H1 (cell line): Measurements from ENCODE around the gene ELAVL2. TPM values are rescaled to one million over a fixed set of nuclear protein-coding genes. Genes with fewer than 3 reads are reported as not detected.

ENCODE experiments used
- CTCF ChIA-PET: fragments of 300-600 bp; sonication (Branson Sonifier 250); formaldehyde crosslinking; loops from one replicate; lab custom pipeline; 2021; ENCODE audit not compliant: partially characterized antibody; lab: Charles Lee
- POLR2A ChIA-PET: fragments of 300-600 bp; sonication (Branson Sonifier 250); formaldehyde crosslinking; loops from one replicate; lab custom pipeline; 2021; ENCODE audit warnings: inconsistent platforms; ENCODE audit not compliant: partially characterized antibody; lab: Charles Lee
- DNase-seq, 2 experiments: peaks; one replicate each; pipeline versions ENCODE4 v3.0.0 to v3.0.0-alpha.2; 2010 to 2022; ENCODE audit warnings: low spot score in 2 of 2, low read depth in 1 of 2, mixed read lengths in 1 of 2
- FAIRE-seq: peaks from 2 replicates; lab custom pipeline; 2011; peaks lifted over from hg19 to GRCh38; lab: Jason Lieb, UNC
- H2AFZ ChIP-seq: 2 replicates; pipeline ENCODE4 v1.8.1; 2012; ENCODE audit warnings: low read length, inconsistent platforms
- H2AK5ac ChIP-seq: 2 replicates; pipeline ENCODE4 v1.6.1; 2013; ENCODE audit warnings: low read depth, low read length
- H2BK120ac ChIP-seq: replicated peaks from 2 replicates; pipeline ENCODE3; 2013; ENCODE audit warnings: low read depth, low read length, inconsistent platforms
- H2BK12ac ChIP-seq: 2 replicates; pipeline ENCODE4 v1.6.1; 2013; ENCODE audit warnings: low read depth, low read length
- H2BK15ac ChIP-seq: 2 replicates; pipeline ENCODE4 v1.6.1; 2013; ENCODE audit warnings: low read length
- H2BK20ac ChIP-seq: 2 replicates; pipeline ENCODE4 v1.6.1; 2013; ENCODE audit warnings: low read length
- H2BK5ac ChIP-seq: 2 replicates; pipeline ENCODE4 v1.6.1; 2013; ENCODE audit warnings: low read depth, low read length
- H3K14ac ChIP-seq: 2 replicates; pipeline ENCODE4 v1.6.1; 2013; ENCODE audit warnings: inconsistent platforms; ENCODE audit not compliant: insufficient read length
- H3K18ac ChIP-seq: 2 replicates; pipeline ENCODE4 v1.6.1; 2013; ENCODE audit warnings: low read length; ENCODE audit errors: extremely low read depth
- H3K23ac ChIP-seq: 2 replicates; pipeline ENCODE4 v1.6.1; 2013; ENCODE audit warnings: inconsistent platforms; ENCODE audit not compliant: insufficient read length
- H3K23me2 ChIP-seq: 2 replicates; pipeline ENCODE4 v1.6.1; 2013; ENCODE audit warnings: low read depth, low read length
- H3K27ac ChIP-seq: 2 replicates; pipeline ENCODE4 v1.6.1; 2011; ENCODE audit warnings: low read depth, low read length, inconsistent platforms
- H3K27me3 ChIP-seq, 4 experiments: replicated peaks in 1 of 4; 1 replicate in 1 of 4; 2 replicates in 3 of 4; pipeline versions ENCODE4 v1.6.1 to v1.8.1; 2011 to 2013; ENCODE audit warnings: low read length in 3 of 4, mild to moderate bottlenecking in 3 of 4, inconsistent platforms in 2 of 4, mixed read lengths in 2 of 4, moderate library complexity in 1 of 4; ENCODE audit not compliant: control insufficient read depth in 3 of 4, insufficient read depth in 3 of 4; ENCODE audit errors: extremely low read depth in 1 of 4
- H3K36me3 ChIP-seq, 4 experiments: 2 replicates each; pipeline versions ENCODE4 v1.6.1 to v1.8.1; 2011 to 2013; ENCODE audit warnings: mild to moderate bottlenecking in 4 of 4, low read length in 3 of 4, moderate library complexity in 2 of 4, control low read depth in 1 of 4, inconsistent platforms in 1 of 4; ENCODE audit not compliant: insufficient read depth in 4 of 4, control insufficient read depth in 2 of 4
- H3K4ac ChIP-seq: replicated peaks from 2 replicates; pipeline ENCODE3; 2013; ENCODE audit warnings: low read length, low read depth, mixed read lengths, inconsistent platforms; ENCODE audit not compliant: insufficient read length
- H3K4me1 ChIP-seq, 4 experiments: replicated peaks in 1 of 4; 1 replicate in 1 of 4; 2 replicates in 3 of 4; pipeline versions ENCODE4 v1.6.1 to v1.8.1; 2011 to 2013; ENCODE audit warnings: low read length in 3 of 4, inconsistent platforms in 2 of 4, mixed read lengths in 1 of 4; ENCODE audit not compliant: insufficient read depth in 4 of 4, control insufficient read depth in 3 of 4
- H3K4me2 ChIP-seq, 2 experiments: 2 replicates each; pipeline versions ENCODE4 v1.6.1 to v1.8.1; 2011 to 2013; ENCODE audit warnings: low read depth in 2 of 2, low read length in 2 of 2, control low read depth in 1 of 2, inconsistent platforms in 1 of 2, mild to moderate bottlenecking in 1 of 2; ENCODE audit not compliant: insufficient read depth in 1 of 2
- H3K4me3 ChIP-seq, 4 experiments: fragments of 200-600, 300-600 bp in 1 of 4; sonication (generic), shearing (Covaris generic), sonication (Bioruptor Twin) in 1 of 4; 2 replicates each; pipeline versions ENCODE4 v1.5.1 to v1.8.1; 2011 to 2016; ENCODE audit warnings: low read length in 4 of 4, low read depth in 3 of 4, control low read depth in 2 of 4, inconsistent platforms in 2 of 4, mild to moderate bottlenecking in 2 of 4, mixed read lengths in 1 of 4, moderate library complexity in 1 of 4; ENCODE audit not compliant: insufficient read depth in 2 of 4; ENCODE audit errors: extremely low read depth in 1 of 4
- H3K56ac ChIP-seq: replicated peaks from 2 replicates; pipeline ENCODE3; 2013; ENCODE audit warnings: low read depth, mild to moderate bottlenecking, mixed read lengths, low read length, inconsistent platforms; ENCODE audit not compliant: insufficient read length
- H3K79me1 ChIP-seq: 2 replicates; pipeline ENCODE4 v1.6.1; 2013; ENCODE audit warnings: low read depth, low read length, control low read depth
- H3K79me2 ChIP-seq, 2 experiments: 2 replicates each; pipeline versions ENCODE4 v1.6.1 to v1.8.1; 2012 to 2013; ENCODE audit warnings: low read length in 2 of 2, mild to moderate bottlenecking in 2 of 2, inconsistent platforms in 1 of 2; ENCODE audit not compliant: insufficient read depth in 2 of 2, control insufficient read depth in 1 of 2
- H3K9ac ChIP-seq, 4 experiments: replicated peaks in 1 of 4; 1 replicate in 1 of 4; 2 replicates in 3 of 4; pipeline versions ENCODE4 v1.6.1 to v1.8.1; 2011 to 2013; ENCODE audit warnings: low read depth in 3 of 4, low read length in 3 of 4, control low read depth in 2 of 4, mild to moderate bottlenecking in 2 of 4, moderate library complexity in 2 of 4, inconsistent platforms in 1 of 4; ENCODE audit errors: extremely low read depth in 1 of 4
- H3K9me3 ChIP-seq, 2 experiments: 2 replicates each; pipeline versions ENCODE4 v1.6.1 to v1.8.1; 2012 to 2013; ENCODE audit warnings: mild to moderate bottlenecking in 2 of 2, moderate library complexity in 2 of 2, control low read depth in 1 of 2, inconsistent platforms in 1 of 2, low read depth in 1 of 2, low read length in 1 of 2, mixed read lengths in 1 of 2; ENCODE audit not compliant: insufficient read depth in 2 of 2
- H4K20me1 ChIP-seq, 2 experiments: replicated peaks in 1 of 2; 2 replicates each; pipeline versions ENCODE3 to v1.8.1; 2011 to 2013; ENCODE audit warnings: inconsistent platforms in 2 of 2, low read length in 2 of 2, mild to moderate bottlenecking in 1 of 2; ENCODE audit not compliant: insufficient read depth in 2 of 2, control insufficient read depth in 1 of 2
- H4K5ac ChIP-seq: 2 replicates; pipeline ENCODE4 v1.6.1; 2013; ENCODE audit warnings: low read length, low read depth, mixed read lengths, inconsistent platforms; ENCODE audit not compliant: insufficient read length
- H4K8ac ChIP-seq: 2 replicates; pipeline ENCODE4 v1.8.0; 2013; ENCODE audit warnings: mild to moderate bottlenecking, moderate library complexity, low read length, inconsistent platforms; ENCODE audit not compliant: insufficient read depth; ENCODE audit errors: extremely low read depth
- H4K91ac ChIP-seq: replicated peaks from 2 replicates; pipeline ENCODE3; 2013; ENCODE audit warnings: low read length, mixed read lengths, inconsistent platforms; ENCODE audit not compliant: insufficient read length
- WGBS, 2 experiments: shearing (Covaris generic) in 1 of 2; methylation state at CpG; one replicate each; pipeline versions ENCODE4 v1.1.6 to v1.1.7; 2013 to 2015; ENCODE audit warnings: low lambda C conversion rate in 2 of 2, mixed read lengths in 2 of 2, inconsistent platforms in 1 of 2, low coverage in 1 of 2, missing lambda C conversion rate in 1 of 2; ENCODE audit not compliant: insufficient replicate concordance in 2 of 2, insufficient coverage in 1 of 2, insufficient read length in 1 of 2; ENCODE audit errors: extremely low coverage in 1 of 2, missing lambda C conversion rate in 1 of 2; 5-methylcytosine and 5-hydroxymethylcytosine counted together
- polyA plus RNA-seq, 7 experiments: library from polyadenylated mRNA; depleted of rRNA in 3 of 7; stranded (reverse) in 5 of 7; unstranded in 2 of 7; fragments of >200 nt in 5 of 7; fragments of 200-250 nt in 2 of 7; gene quantifications; 1 replicate in 5 of 7; 2 replicates in 1 of 7; 4 replicates in 1 of 7; pipeline versions ENCODE4 v1.2.1 to v1.2.3, GENCODE V29; 2011 to 2013; ENCODE audit warnings: missing spikeins in 2 of 7, mixed read lengths in 2 of 7
- total RNA-seq: library from RNA; stranded (reverse); fragmentation: NEBNext Ultra II Directional; extraction: Animal tissue kit (Norgen Biotek cat#: 25700); gene quantifications from 2 replicates; pipeline ENCODE4 v1.2.1, GENCODE V29; 2021

Gene ELAVL2
- total and polyA plus RNA-seq, 2 of the 8 experiments (the other 6 are each of a cell fraction or from before 2014, with no cell fraction given), result 4.9 to 21.9 TPM

DNA sequence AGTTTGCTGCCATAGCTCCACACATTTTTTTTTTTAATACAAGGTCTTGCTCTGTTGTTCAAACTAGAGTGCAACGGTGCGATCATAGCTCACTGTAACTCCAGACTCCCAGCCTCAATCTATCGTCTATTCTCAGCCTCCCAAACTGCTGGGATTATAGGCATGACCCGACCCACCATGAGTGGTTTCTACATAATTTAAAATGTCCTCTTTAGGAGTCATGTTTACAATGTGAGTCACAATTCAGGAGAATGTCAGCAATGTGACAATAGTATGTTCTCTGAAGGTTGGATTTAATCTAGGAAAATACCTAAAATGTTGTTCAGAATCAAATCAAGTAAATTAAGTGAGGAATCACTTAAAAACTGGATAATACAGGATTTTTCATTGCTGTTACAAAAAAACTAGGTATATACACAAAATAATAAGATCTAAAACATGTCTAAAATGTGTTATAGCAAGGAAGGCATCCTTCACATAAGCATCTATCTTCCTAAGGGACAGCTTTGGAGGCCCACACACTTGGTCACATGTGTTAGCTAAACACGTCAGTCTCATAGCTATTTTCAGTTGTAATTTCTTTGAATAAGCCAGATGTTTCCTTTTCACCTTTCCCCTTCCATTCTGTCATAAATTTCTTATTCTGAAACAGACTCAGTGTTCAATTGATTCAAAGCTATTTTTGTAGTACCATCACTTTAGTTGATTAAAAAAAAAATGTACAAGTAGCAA, 30.0 kb upstream of the ELAVL2 start:
- no peak overlapping the region for H3K9ac ChIP-seq
- H4K8ac ChIP-seq, result no peak overlapping the region
- H3K23ac ChIP-seq, result no peak overlapping the region
- FAIRE-seq (no peak), DNase-seq (no peak)
- no peaks in the 10 kb centered on the region for H4K20me1 ChIP-seq
- H3K79me1 ChIP-seq, result no peaks in the 10 kb centered on the region
- H3K56ac ChIP-seq, result no peak overlapping the region
- no peak overlapping the region for H2AFZ ChIP-seq
- no peak overlapping the region for H2BK12ac ChIP-seq
- ChIA-PET POLR2A (no interaction called here), CTCF (interaction anchor here (0.9 to 1.3 kb wide), 2 partner anchors 31 to 54 kb away, joined by 3 read pairs; no protein-coding TSS in a partner anchor)
- no peak overlapping the region for H3K18ac ChIP-seq
- H2BK20ac ChIP-seq, result no peak overlapping the region
- peaks cover 3% of the 10 kb centered on the region; the same call in 1 of the 2 replicates for H3K23me2 ChIP-seq
- H3K4me3 ChIP-seq, result no peak overlapping the region
- H2BK120ac ChIP-seq, result no peak overlapping the region
- H3K27ac ChIP-seq, result no peak overlapping the region
- H3K4me1 ChIP-seq, result peaks cover 0 to 4% (median 3%) of the 10 kb centered on the region in 4 experiments; a peak in 3 of 7 replicates
- 94% methylated on average over 5 of the region's 5 CpGs; no CpG with 5 or more reads in 1 of the 2 experiments for WGBS, 2 experiments
- H3K79me2 ChIP-seq, result no peaks in the 10 kb centered on the region
- H3K27me3 ChIP-seq, result peaks cover 0 to 7% (median 3%) of the 10 kb centered on the region in 4 experiments; a peak in 3 of 7 replicates
- H2BK5ac ChIP-seq, result no peak overlapping the region
- no peak overlapping the region for H4K5ac ChIP-seq
- H4K91ac ChIP-seq, result no peak overlapping the region
- H3K36me3 ChIP-seq, result no peaks in the 10 kb centered on the region
- H2AK5ac ChIP-seq, result no peak overlapping the region
- no peak overlapping the region for H3K4ac ChIP-seq
- no peak overlapping the region for H3K14ac ChIP-seq
- no peak overlapping the region for H2BK15ac ChIP-seq
- no peak overlapping the region for H3K4me2 ChIP-seq
- no peaks in the 10 kb centered on the region; a peak in 1 of 4 replicates for H3K9me3 ChIP-seq
